ENCODE measurements around the gene FGF4. TPM values are rescaled to one million over a fixed set of nuclear protein-coding genes. Genes with fewer than 3 reads are reported as not detected.
A peak's percentile ranks its signal among the peaks of the same experiment; 100 is the strongest.

FGF4 gene
- total and polyA plus RNA-seq, 2 donors from 2014 or later, result not detected

- Histone ChIP-seq H3K4me1 (ENCODE audit: control insufficient read depth in 2 of 3, insufficient read depth in 2 of 3, low read depth in 1 of 3, low read length in 3 of 3) (no peaks in the 10 kb centered on the region), H3K9ac (ENCODE audit: low read length in 3 of 3) (no peak overlapping the region), H3K27ac (ENCODE audit: low read depth in 2 of 2, low read length in 2 of 2) (no peak overlapping the region), H3K27me3 (ENCODE audit: control insufficient read depth, insufficient read depth, low read length) (no peaks in the 10 kb centered on the region), H3K9me3 (ENCODE audit: control insufficient read depth in 2 of 3, insufficient read depth in 1 of 3, low read length in 3 of 3) (no peaks in the 10 kb centered on the region), H3K36me3 (ENCODE audit: control insufficient read depth in 2 of 3, insufficient read depth in 3 of 3, low read length in 3 of 3) (no peaks in the 10 kb centered on the region), H3K4me3 (ENCODE audit: low read length in 3 of 3) (no peak overlapping the region)
- DNase-seq (peak in 1 of 5 donors; percentile 57), FAIRE-seq (no peak)
- TF ChIP-seq CTCF (IDR thresholded peaks at IDR 0.05; ENCODE audit: borderline replicate concordance, extremely low read depth, insufficient read depth), result peak; percentile 14
- intact Hi-C loops (cut with DNase I), result no loop called here
Measured at GRCh38 chr11:69721745-69722144, 53.4 kb downstream of the FGF4 start.

- DNase-seq, result peak in 3 of 5 donors; percentile 64 to 79 (median 76)
- Histone ChIP-seq H3K4me3 (ENCODE audit: low read length in 3 of 3) (no peak overlapping the region), H3K9ac (ENCODE audit: low read length in 3 of 3) (no peak overlapping the region), H3K27me3 (ENCODE audit: control insufficient read depth, insufficient read depth, low read length) (no peaks in the 10 kb centered on the region), H3K4me1 (ENCODE audit: control insufficient read depth in 2 of 3, insufficient read depth in 2 of 3, low read depth in 1 of 3, low read length in 3 of 3) (no peaks in the 10 kb centered on the region), H3K9me3 (ENCODE audit: control insufficient read depth in 2 of 3, insufficient read depth in 1 of 3, low read length in 3 of 3) (no peaks in the 10 kb centered on the region), H3K27ac (ENCODE audit: low read depth in 2 of 2, low read length in 2 of 2) (no peak overlapping the region), H3K36me3 (ENCODE audit: control insufficient read depth in 2 of 3, insufficient read depth in 3 of 3, low read length in 3 of 3) (no peaks in the 10 kb centered on the region)
- intact Hi-C loops (cut with DNase I), result no loop called here
- no peak for TF ChIP-seq CTCF (IDR thresholded peaks at IDR 0.05; ENCODE audit: borderline replicate concordance, extremely low read depth, insufficient read depth)
- FAIRE-seq, result no peak
Measured at GRCh38 chr11:69721106-69721505, 54.0 kb downstream of the FGF4 start.

Other genes starting within 250 kb of the FGF4 start
- 142 TPM for gene CCND1, start 134.2 kb downstream of the FGF4 start, total RNA-seq
- 37.6 TPM for gene CCND1, start 134.2 kb downstream of the FGF4 start, polyA plus RNA-seq (ENCODE audit: insufficient read depth, low read depth, low replicate concordance)
- gene LTO1, start 100.0 kb downstream of the FGF4 start, total RNA-seq, result 21.9 TPM
- 14.6 TPM for gene LTO1, start 100.0 kb downstream of the FGF4 start, polyA plus RNA-seq (ENCODE audit: insufficient read depth, low read depth, low replicate concordance)
- gene FGF19, start 71.3 kb downstream of the FGF4 start, total RNA-seq, result not detected
- not detected for gene FGF19, start 71.3 kb downstream of the FGF4 start, polyA plus RNA-seq (ENCODE audit: insufficient read depth, low read depth, low replicate concordance)
- gene FGF3, start 44.1 kb upstream of the FGF4 start, total RNA-seq, result not detected
- gene FGF3, start 44.1 kb upstream of the FGF4 start, polyA plus RNA-seq (ENCODE audit: insufficient read depth, low read depth, low replicate concordance), result not detected